HEK293 (cell line): Measurements from ENCODE around the gene SRSF1.

Source experiments
- SETDB1 ChIP-seq: IDR thresholded peaks from one replicate; pipeline ENCODE4 v1.6.1; 2017; ENCODE audit warnings: mild to moderate bottlenecking, low read length, moderate library complexity, mixed read lengths; ENCODE audit not compliant: insufficient read length
- ZBTB8A ChIP-seq: fragments of 450-650 bp; formaldehyde crosslinking; IDR thresholded peaks from 2 replicates; pipeline ENCODE4 v1.5.1; 2016; ENCODE audit warnings: missing biosample characterization, missing genetic modification characterization
- ZNF114 ChIP-seq: fragments of 450-650 bp; formaldehyde crosslinking; IDR thresholded peaks from 2 replicates; pipeline ENCODE4 v1.5.0; 2017; ENCODE audit warnings: missing biosample characterization, missing genetic modification characterization
- ZNF132 ChIP-seq: fragments of 450-650 bp; formaldehyde crosslinking; IDR thresholded peaks from 2 replicates; pipeline ENCODE4 v1.5.1; 2017; ENCODE audit warnings: missing biosample characterization, missing genetic modification characterization, borderline replicate concordance
- ZNF274 ChIP-seq, 2 experiments: fragments of 200-500 bp in 1 of 2; fragments of 450-650 bp in 1 of 2; sonication (Bioruptor generic) in 1 of 2; formaldehyde crosslinking in 1 of 2; IDR thresholded peaks; 2 replicates each; pipeline versions ENCODE4 v1.5.1 to v1.6.1; 2014 to 2016; ENCODE audit warnings: borderline replicate concordance in 1 of 2, inconsistent platforms in 1 of 2, low read length in 1 of 2, missing biosample characterization in 1 of 2, missing genetic modification characterization in 1 of 2
- TF ChIP-seq, protein P1 (sequence below): fragments of 450-650 bp; formaldehyde crosslinking; IDR thresholded peaks from 2 replicates; pipeline ENCODE4 v1.5.1; 2016; ENCODE audit warnings: missing biosample characterization, missing genetic modification characterization
- TF ChIP-seq, protein P2 (sequence below): fragments of 450-650 bp; formaldehyde crosslinking; IDR thresholded peaks from 2 replicates; pipeline ENCODE4 v1.5.1; 2016; ENCODE audit warnings: missing biosample characterization, missing genetic modification characterization
- TF ChIP-seq, protein P3 (sequence below): fragments of 450-650 bp; formaldehyde crosslinking; IDR thresholded peaks from 2 replicates; pipeline ENCODE4 v1.5.1; 2016; ENCODE audit warnings: missing biosample characterization, missing genetic modification characterization
- TF ChIP-seq, protein P4 (sequence below): fragments of 450-650 bp; formaldehyde crosslinking; IDR thresholded peaks from 2 replicates; pipeline ENCODE4 v1.5.1; 2017; ENCODE audit warnings: missing biosample characterization, missing genetic modification characterization

DNA sequence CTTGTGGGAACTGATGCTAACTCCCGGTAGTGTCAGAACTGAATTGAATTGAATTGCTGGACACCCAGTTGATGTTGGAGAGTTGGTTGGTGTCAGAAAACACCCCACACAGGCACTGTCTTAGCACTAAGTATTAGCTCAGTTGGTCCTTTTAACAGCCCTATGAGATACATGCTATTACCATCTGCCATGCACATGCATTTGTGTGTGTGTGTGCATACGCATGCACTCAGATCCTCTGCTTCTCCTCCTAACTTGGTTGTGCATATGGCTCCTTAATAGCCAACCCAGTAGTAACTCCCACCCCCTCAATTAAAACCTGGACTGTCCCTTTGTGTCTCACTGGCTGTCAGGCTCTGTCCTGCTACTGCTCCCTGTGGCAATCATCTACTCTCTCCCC is 43.9 kb upstream of the SRSF1 start:
- TF ChIP-seq, protein P1, sequence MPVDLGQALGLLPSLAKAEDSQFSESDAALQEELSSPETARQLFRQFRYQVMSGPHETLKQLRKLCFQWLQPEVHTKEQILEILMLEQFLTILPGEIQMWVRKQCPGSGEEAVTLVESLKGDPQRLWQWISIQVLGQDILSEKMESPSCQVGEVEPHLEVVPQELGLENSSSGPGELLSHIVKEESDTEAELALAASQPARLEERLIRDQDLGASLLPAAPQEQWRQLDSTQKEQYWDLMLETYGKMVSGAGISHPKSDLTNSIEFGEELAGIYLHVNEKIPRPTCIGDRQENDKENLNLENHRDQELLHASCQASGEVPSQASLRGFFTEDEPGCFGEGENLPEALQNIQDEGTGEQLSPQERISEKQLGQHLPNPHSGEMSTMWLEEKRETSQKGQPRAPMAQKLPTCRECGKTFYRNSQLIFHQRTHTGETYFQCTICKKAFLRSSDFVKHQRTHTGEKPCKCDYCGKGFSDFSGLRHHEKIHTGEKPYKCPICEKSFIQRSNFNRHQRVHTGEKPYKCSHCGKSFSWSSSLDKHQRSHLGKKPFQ (tag by site-specific recombination) = no peak
- TF ChIP-seq, protein P2, sequence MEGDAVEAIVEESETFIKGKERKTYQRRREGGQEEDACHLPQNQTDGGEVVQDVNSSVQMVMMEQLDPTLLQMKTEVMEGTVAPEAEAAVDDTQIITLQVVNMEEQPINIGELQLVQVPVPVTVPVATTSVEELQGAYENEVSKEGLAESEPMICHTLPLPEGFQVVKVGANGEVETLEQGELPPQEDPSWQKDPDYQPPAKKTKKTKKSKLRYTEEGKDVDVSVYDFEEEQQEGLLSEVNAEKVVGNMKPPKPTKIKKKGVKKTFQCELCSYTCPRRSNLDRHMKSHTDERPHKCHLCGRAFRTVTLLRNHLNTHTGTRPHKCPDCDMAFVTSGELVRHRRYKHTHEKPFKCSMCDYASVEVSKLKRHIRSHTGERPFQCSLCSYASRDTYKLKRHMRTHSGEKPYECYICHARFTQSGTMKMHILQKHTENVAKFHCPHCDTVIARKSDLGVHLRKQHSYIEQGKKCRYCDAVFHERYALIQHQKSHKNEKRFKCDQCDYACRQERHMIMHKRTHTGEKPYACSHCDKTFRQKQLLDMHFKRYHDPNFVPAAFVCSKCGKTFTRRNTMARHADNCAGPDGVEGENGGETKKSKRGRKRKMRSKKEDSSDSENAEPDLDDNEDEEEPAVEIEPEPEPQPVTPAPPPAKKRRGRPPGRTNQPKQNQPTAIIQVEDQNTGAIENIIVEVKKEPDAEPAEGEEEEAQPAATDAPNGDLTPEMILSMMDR (tag by site-specific recombination) = no peak
- TF ChIP-seq ZBTB8A (tag by site-specific recombination) (no peak), ZNF132 (no peak), ZNF114 (tag by site-specific recombination) (no peak), SETDB1 (no peak), ZNF274 (IDR thresholded peaks at IDR 0.05; ENCODE audit: low read length) (no peak), ZNF274 (tag by site-specific recombination; IDR thresholded peaks at IDR 0.05; ENCODE audit: borderline replicate concordance) (no peak)
- TF ChIP-seq, protein P3, sequence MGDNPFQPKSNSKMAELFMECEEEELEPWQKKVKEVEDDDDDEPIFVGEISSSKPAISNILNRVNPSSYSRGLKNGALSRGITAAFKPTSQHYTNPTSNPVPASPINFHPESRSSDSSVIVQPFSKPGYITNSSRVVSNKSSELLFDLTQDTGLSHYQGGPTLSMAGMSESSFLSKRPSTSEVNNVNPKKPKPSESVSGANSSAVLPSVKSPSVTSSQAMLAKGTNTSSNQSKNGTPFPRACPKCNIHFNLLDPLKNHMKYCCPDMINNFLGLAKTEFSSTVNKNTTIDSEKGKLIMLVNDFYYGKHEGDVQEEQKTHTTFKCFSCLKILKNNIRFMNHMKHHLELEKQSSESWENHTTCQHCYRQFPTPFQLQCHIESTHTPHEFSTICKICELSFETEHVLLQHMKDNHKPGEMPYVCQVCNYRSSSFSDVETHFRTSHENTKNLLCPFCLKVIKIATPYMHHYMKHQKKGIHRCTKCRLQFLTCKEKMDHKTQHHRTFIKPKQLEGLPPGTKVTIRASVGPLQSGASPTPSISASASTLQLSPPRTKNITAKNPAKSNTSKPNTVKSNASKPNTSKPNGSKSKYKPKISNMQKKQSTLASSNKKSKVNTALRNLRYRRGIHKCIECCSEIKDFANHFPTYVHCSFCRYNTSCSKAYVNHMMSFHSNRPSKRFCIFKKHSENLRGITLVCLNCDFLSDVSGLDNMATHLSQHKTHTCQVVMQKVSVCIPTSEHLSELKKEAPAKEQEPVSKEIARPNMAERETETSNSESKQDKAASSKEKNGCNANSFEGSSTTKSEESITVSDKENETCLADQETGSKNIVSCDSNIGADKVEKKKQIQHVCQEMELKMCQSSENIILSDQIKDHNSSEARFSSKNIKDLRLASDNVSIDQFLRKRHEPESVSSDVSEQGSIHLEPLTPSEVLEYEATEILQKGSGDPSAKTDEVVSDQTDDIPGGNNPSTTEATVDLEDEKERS (tag by site-specific recombination) = no peak
- TF ChIP-seq, protein P4, sequence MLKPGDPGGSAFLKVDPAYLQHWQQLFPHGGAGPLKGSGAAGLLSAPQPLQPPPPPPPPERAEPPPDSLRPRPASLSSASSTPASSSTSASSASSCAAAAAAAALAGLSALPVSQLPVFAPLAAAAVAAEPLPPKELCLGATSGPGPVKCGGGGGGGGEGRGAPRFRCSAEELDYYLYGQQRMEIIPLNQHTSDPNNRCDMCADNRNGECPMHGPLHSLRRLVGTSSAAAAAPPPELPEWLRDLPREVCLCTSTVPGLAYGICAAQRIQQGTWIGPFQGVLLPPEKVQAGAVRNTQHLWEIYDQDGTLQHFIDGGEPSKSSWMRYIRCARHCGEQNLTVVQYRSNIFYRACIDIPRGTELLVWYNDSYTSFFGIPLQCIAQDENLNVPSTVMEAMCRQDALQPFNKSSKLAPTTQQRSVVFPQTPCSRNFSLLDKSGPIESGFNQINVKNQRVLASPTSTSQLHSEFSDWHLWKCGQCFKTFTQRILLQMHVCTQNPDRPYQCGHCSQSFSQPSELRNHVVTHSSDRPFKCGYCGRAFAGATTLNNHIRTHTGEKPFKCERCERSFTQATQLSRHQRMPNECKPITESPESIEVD (tag by site-specific recombination) = no peak
